Fibroblast of peridontal ligament (primary cell): ENCODE data around the gene ARHGEF4.

ENCODE experiments used
- DNase-seq: peaks from one replicate; pipeline ENCODE4 v3.0.0-alpha.2; 2010; ENCODE audit errors: extremely low read depth

ARHGEF4 gene

DNA sequence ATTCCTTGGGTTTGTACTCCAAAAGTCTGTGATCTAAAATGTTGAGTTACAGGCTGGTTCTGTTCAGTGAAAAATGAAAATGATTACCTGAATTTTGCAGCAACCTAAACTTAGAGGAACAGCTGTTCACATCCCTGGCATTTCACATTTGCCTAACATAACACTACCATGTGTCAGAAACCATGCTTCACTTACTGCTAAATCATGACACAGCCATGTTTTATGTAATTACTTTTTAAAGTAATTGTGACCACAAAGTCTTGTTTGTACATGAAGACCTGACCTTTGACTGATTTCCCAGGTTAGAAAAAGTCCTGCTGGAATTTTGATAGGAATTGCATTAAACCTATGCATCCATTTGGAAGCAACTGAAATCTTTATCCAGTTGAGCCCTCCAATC lies 177.4 kb downstream of the ARHGEF4 start:
- DNase-seq, result no peak

DNA sequence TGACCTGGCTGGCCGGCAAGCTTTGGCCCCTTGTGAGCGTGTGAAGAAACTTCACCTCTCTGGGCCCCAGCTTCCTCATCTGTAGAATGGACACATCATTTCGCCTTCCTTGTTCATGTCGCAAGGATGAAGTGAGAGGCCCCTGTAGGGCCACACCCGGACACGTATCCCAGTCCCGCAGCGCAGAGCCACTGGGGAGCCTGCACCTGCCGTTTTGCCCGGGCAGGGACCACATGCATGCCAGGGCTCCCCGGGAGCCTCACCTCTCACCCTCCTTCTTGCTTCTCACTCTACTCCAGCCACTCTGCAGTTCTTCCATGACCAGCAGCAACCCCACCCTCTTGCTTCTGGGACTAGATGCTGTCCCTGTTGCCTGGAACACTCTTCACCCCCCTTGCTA lies 179.1 kb downstream of the ARHGEF4 start:
- DNase-seq, result no peak

DNA sequence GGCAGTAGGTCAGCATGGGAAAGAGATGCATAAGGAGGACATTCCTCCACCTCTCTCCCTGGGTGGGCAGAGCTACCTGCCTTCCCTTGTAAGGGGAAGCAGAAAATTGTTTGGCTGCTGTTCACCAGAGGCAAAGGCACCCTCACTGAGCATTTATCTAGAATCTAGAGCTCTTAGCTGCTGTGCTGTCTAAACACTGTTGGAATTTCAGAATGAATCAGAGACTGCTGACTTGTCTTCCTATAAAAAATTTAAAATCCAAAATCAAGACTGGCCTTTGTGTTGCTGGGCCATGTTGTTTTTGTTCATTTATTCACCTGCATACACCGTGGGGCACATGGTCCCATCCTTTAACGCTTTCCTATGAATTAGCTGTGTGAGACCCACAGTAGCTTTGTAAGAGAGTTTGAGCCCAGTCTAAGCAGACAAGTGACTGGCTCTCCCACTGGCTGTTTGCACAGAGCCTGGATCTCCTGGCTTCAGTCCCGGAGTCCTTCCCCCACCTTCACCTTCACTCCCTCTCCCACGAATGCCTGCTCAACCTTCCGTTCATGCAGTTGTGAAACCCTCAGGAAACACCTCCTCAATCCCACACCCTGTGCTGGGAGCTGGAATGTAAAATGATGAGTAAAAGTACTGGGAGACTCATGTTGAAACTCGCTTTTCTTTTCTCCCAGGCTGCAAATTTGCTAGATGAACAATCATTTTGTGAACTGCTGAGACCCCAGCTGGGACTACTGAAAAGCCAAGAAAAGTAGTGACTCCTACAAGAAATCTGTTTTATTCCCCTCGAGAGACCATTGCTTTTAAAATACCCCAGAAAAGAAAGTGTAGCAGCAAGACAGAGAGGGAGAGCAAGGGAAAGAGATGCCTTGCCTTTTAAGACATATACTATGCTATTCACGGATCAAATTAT lies 180.4 kb downstream of the ARHGEF4 start:
- no peak for DNase-seq

DNA sequence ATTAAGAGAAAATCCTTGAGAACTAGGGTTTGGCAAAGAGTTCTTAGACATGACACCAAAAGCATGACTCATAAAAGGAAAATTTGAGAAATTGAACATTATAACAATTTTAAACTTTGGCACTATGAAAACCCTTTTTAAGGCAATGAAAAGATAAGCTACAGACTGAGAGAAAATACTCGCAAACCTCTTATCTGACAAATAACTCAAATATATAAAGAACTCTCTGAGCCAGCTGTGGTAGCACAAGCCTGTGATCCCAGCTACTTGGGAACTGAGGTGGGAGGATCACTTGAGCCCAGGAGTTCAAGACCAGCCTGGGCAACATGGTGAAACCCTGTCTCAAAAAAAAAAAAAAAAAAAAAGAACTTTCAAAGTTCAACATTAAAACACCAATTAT lies 186.0 kb downstream of the ARHGEF4 start:
- DNase-seq, result no peak

DNA sequence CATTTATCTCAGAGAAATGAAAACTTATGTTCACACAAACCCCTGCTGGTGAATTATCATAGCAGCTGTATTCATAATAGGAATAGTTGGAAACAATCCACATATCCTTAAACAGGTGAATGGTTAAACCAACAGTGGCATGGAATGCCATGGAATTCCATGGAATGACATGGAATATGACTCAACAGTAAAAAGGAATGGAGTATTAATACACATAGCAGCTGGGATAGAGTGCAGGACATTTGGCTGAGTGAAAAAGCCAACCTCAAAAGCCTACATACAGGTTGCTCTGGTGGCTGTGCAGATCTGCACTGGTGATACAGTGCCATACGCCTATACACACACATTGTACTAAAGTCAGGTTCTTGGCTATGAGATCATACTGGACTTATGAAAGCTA lies 187.0 kb downstream of the ARHGEF4 start:
- DNase-seq, result no peak

DNA sequence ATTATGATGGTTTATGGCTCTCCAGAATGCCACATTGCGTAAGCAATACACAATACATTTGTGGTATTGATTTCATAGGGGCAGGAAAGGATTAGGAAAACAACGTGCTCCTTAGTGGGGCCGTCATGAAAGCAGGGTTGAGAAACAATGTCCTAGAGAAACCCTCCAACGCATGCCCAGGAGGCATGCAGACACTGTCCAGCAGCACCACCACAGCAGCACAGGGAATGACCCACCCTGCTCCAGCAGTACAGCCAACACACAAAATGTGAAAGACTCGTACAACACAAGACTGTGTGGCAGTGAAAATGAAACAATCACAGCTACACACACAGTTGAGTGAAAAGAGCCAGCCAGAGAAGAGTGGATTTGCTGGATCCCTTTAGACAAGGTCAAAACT lies 190.2 kb downstream of the ARHGEF4 start:
- no peak for DNase-seq

DNA sequence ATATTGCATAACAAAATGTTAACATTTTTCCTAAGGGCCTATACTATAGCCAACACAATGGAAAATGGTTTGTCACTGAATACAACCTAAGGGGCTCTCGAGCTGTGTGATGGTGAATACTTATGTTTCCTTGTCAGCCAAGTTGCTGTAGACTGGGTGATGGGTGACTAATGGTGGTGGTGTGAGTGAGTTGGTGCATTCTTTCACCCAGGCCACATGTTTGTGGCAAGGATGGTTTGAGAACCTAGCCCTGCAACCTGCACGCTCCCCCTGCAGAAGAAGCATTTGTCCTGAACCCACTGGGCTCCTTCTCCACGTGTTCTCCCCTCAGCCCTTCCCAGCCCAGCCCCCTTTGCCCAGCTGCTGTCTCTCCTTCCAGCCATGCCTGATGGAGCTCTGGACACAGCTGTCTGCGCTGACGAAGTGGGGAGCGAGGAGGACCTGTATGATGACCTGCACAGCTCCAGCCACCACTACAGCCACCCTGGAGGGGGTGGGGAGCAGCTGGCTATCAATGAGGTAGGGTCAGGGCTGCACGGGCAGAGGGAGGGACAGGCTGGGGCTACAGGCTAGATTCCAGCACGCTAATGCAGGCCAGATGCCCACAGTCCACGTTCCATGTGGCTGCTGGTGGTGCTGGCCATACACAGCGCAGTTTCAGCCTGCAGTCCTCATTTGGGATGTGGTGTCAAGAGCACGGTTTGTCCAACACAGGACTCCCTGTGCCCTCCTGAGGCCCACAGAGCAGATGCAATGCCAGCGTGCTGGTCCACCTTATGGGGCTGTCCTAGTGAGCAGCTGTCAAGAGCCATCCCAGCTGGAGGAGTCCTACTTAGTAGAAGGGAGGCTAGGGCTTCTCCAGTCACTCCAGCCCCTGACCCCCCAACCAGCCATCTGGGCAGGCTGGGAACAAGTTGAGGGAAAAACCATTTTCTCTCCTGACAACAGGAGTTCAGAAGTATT lies 191.1 kb downstream of the ARHGEF4 start:
- DNase-seq, result no peak

DNA sequence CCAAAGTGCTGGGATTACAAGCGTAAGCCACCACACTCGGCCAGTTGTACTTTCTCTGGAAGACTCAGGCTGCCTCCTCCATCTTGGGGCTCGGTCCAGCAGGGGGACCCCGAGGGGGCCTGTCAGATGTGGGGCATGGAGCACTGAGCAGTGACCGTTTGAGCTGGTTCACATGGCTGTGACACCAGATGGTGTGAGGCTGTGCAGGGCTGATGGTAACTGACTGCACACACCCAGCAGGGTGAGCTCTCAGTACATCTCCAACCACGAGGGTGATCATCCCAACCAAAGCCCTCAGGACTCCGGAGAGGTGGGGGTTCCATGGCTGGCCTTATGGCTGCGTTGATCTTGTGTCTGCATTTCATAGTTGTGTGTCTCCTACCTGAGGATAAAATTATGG lies 193.1 kb downstream of the ARHGEF4 start:
- no peak for DNase-seq

DNA sequence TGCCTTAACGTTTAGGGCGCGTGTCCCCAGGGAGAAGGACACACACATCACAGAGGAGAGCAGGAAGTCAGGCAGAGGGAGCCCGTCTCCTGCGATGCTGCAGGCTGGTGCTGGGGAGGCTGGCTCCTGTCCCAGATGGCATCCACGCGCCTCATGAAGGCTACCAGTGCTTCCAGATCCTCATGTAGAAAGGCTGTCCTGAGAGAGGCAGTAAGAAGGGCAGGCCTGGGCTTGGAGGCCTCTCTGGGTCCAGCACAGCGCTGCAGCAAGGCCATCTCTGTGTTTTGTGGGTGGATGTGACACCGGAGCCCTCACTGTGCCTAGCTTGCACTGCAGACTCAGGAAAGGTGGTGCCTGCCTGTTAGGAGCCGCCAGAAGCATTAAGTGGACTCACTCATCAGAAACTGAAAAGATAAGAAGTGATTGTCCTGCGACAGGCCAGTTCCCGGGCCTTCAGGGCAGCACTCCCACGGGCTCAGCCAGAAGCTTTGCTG lies 193.8 kb downstream of the ARHGEF4 start:
- DNase-seq, result no peak

DNA sequence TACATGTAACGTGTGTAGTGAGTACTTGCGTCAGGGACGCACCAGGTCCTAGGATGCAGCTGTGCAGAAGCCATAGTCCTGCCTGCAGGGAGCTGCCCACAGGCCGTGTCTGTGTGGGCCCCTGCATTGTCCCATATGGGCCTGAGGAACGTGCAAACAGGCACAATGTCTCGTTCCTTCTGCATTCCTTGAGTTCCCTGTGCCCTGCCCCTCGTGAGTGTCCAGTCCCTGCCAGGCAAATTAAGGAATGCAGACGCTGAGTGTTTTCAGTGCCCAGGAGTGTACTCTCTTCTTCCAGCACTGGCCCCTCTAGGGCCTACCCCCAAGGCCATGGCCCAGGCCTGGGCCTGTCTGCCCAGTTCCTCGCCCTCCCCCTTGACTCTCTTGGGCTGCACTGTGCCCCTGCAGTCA lies 194.7 kb downstream of the ARHGEF4 start:
- no peak for DNase-seq

DNA sequence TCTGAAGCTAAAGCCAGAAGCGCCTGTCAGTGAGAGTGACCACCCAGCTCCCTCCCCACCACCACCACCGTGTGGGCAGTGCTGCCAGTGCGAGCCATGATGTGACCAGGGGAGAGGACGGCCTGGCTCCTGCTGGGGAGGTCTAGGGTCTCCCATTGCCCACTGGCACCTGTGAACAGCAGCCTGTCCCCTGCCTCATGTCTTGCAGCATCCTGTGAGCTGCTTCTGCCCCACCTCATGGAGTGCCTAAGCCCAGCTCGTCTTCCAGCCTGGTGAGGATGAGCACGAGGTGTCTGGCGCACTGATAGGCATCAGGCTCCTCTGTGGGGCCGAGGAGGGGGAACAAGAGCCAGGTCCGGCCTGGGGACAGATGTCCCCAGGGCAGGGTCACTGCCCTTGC lies 195.2 kb downstream of the ARHGEF4 start:
- DNase-seq, result no peak

DNA sequence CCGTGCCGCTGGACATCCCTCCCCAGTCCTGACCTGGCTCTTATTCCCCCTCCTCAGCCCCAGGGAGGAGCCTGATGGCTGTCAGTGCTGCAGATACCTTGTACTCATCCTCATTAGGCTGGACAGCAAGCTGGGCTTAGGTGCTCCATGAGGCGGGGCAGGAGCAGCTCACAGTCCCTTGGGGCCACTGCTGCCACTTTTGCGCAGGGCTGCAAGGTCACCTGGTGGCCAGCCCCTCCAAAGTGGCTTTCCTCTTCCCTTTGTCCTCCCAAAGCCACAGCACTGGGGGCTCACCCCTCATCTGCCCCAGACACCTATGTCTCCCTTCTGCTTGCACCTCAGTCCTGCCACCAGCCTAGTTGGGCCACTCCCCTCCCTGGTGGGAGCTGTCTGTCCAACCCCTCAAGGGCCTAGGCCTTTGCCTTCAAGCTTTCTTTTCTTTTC lies 195.7 kb downstream of the ARHGEF4 start:
- no peak for DNase-seq

DNA sequence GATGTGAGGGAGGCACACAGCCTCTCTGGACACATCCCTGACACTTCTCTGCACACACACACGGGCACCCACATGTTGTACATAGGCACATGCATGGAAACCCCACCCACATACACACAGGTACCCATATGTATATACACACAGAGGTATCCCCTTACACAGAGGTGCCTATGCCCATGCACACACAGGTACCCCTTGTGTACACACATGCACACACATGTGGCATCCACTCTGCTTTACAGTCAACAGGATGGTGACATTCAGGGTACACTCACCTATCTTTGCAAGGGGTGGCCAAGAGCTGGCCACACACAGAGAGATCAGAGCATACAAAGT lies 197.0 kb downstream of the ARHGEF4 start:
- no peak for DNase-seq

DNA sequence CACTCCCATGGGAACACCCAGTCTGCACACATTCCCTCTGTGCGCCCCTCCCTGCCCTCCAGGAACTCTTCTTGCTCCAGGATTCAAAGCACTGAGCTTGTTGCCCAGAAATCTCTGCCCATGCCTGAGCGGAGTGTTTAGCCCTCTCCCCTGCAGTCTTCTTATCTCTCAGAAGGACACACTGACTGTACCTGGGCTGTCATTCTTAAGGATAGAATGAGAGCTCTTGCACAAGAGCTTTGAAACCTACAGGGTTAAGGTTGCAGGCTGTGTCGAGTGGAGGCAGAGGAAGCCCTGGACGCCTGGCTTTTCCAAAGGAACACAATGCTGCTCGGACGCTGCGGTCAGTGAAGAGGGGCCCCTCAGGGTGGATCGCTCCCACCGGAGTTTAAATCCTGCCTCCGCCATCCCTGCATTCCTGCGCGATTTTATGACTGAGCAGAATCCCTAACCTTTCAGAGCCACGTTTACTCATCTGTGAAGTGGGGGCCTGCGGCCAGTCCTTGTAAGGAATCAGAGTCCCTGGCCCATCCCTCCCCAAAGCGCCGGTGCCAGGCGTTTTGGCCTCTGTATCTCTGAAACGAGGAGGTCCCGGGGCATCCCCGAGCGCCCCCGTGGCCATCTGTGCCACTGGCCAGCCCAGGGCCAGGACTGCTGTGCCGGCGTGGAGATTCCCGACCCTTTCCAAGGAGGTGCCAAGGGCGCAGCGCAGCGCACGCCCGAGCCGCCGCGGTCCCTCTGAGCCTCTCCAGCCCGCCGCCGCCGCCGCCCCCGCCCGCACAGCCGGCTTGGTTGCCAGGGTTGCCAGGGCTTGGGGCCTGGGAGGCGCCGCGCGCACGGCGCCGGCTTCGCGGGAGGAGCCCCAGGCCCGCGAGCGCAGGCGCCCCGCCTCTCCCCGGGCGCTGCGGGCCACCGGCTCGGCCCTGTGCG lies 197.7 kb downstream of the ARHGEF4 start:
- no peak for DNase-seq

DNA sequence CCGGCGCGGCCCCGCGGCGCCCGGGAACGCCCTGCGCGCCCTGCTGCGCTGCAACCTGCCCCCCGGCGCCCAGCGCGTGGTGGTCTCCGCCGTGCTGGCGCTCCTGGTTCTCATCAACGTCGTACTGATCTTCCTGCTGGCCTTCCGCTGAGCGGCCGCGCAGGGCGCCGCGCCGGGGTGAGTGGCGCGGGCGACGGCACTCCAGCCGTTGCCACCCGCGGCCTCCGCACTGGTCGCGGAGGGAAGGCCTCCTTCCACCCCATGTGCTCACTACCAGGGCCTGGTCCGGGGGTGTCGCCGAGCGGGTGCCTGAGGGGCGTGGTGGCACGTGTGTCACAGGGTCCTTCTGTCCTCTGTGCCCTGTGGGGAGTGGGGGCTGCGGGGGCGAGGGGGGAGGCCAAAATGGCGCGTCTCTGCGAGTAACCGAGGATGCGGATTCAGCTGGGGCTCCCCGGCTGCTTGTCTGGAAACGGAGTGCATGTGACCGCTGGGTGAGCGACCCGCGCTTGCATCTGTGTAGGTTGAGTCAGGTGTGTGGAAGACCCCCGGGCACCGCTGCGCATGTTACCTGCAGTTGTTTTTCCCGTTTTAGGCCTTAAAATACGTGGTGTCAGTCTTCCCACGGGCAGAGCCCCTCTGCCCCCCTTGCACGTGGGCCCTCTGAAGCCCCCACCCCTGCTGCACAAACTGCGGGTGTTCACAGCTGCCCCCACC lies 198.6 kb downstream of the ARHGEF4 start:
- no peak for DNase-seq

DNA sequence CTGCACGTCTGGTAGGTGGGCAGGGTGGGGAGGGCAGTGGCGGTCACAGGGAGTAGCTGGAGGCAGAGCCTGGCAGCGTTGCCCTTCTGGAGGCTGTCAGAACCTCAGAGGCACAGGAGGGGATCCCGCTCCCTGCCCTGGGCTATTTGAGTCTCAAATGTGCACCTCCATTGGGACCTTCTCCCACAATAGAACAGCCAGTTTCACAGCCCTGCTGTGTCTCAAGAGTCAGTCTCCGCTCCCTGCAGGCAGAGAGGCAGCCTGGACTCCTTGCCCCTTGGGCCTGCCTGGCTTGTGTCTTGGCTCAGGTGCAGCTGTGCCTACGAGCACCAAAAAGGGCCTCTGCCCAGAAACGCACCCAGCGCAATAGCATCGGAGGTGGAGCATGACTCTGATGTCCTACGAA lies 199.1 kb downstream of the ARHGEF4 start:
- DNase-seq, result no peak

DNA sequence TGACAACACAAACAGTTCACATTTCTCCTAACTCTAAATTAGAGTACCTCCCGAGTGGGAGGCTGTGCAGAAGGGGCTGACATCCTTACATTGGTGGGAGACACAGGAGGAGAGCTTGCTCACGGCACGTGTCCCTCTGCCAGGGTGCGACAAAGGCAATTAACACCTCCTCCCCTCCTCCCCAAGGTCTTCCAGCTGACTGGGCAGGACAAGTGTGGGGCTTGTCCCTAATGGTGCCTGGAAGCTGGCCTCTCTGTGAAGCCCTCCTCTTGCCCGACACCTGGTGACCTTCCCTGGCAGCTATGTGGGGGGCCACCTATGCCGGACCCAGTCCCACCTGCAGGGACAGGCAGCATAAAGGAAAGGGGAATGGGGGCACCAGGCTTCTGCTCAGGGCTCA lies 199.6 kb downstream of the ARHGEF4 start:
- no peak for DNase-seq

DNA sequence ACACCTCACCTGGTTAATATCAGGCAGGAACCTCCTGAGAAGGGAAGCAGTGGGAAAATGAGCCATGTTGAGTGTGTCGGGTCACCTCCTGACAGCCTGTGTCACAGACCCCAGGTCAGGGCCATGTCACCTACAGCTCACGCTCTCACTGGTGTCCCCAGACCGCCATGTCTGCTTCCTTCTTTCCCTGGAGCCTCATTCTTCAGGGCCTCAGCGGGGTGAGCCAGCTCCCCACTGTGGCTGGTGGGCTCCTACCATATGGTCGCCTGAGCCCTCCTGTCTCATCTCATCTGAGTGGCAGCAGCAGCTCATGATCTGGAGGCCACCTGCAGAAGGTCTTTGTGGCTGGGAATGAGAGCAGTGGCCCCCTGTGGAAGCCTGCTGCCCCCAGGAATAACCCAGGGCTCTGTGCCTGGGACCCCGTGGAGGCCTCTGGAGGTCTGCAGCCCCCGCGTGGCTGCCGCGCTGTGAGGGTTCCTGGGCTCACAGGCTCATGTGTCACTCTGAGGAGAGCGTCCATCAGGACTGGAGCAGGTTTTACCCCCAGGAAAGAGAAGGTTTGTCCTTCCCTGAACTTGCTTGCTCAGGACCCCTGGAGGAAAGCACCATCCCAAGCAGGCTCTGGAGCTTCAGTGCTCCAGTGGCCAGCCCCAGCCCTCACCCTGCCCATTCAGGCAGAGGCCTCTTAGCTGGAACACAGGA lies 200.1 kb downstream of the ARHGEF4 start:
- DNase-seq, result no peak

DNA sequence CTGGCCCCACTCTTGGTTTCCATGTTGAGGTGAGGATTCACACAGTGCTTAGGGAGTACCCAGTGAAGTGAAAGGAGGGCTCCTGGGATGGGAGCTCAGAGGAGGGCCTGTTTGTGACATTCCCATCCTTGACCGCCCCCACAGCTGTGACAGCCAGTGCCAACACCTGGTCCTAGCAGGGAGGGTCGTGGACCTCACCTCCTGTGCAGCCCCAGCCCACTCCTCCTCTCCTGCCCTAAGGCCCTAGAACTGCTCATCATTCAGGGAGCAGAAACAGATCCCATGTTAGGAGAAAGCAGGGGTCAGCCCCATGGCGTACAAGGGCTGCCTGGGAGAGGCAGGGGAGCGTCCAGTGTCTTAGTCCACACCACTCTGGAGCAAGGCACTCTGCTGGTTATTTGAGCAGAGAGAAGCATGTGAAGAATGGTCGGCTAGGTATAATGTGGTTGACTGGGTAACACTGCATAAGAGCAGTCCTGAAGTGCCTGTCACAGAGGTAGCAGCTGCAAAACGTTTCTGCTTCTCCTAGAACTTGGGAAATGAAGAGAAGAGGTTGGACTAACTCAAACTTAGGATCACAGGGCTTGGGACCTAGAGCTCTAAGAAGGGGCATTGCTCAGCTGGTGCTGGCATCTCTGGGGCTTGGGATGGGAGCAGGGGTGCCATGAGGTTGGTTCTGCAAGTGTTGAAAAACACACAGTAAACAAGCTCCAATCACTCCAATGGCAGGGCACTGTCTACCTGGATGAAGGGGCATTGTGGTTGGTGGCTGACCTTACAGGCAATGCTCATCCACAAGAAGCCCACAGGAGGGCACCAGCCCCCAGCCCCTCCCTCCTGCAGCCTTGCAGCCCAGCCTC lies 200.9 kb downstream of the ARHGEF4 start:
- no peak for DNase-seq
